HG03196 (cell line): Measurements from ENCODE around the gene TUBB4B.

ENCODE experiments used
- ATAC-seq: cut with Tn5 transposase; IDR thresholded peaks from one replicate; pipeline ENCODE4 v1.9.1; 2021; ENCODE audit not compliant: unreplicated experiment

Gene TUBB4B

GRCh38 chr9:137224830-137225694, 16.0 kb upstream of the TUBB4B start, which contains the start of gene CYSRT1:
Gene CYSRT1 (plus strand): TSS chr9:137225174. CDS start chr9:137225622, 448 bp downstream.
- ATAC-seq = no peak

- ATAC-seq = no peak
Measured at GRCh38 chr9:137225699-137226331, 15.3 kb upstream of the TUBB4B start.

GRCh38 chr9:137226338-137227053, 14.6 kb upstream of the TUBB4B start:
- ATAC-seq = no peak

- ATAC-seq = no peak
Measured at GRCh38 chr9:137227054-137227852, 13.8 kb upstream of the TUBB4B start, which contains the start of gene RNF224. Gene RNF224 (plus strand): TSS chr9:137227502. CDS start chr9:137228336, 834 bp downstream.

GRCh38 chr9:137227853-137228505, 13.1 kb upstream of the TUBB4B start:
- ATAC-seq = no peak

GRCh38 chr9:137228506-137228967, 12.6 kb upstream of the TUBB4B start:
- ATAC-seq = no peak

- ATAC-seq = no peak
Measured at GRCh38 chr9:137228968-137229896, 11.9 kb upstream of the TUBB4B start.

GRCh38 chr9:137229903-137230704, 11.0 kb upstream of the TUBB4B start:
- ATAC-seq = no peak

GRCh38 chr9:137230705-137231371, 10.2 kb upstream of the TUBB4B start, which contains the start of gene SLC34A3:
Gene SLC34A3 (plus strand): TSS chr9:137230901. CDS start chr9:137231703, 802 bp downstream.
- no peak for ATAC-seq

GRCh38 chr9:137231372-137232039, 9.6 kb upstream of the TUBB4B start:
- no peak for ATAC-seq

GRCh38 chr9:137232101-137232500, 9.0 kb upstream of the TUBB4B start:
- ATAC-seq = no peak

- ATAC-seq = no peak
Measured at GRCh38 chr9:137232510-137232909, 8.6 kb upstream of the TUBB4B start.

- ATAC-seq = no peak
Measured at GRCh38 chr9:137233143-137233980, 7.7 kb upstream of the TUBB4B start.

- ATAC-seq = no peak
Measured at GRCh38 chr9:137234055-137234697, 6.9 kb upstream of the TUBB4B start.

- ATAC-seq = no peak
Measured at GRCh38 chr9:137234758-137235423, 6.2 kb upstream of the TUBB4B start.
